Muscle of back (tissue), 13 donors: Measurements from ENCODE around the gene SAMD1. TPM values are rescaled to one million over a fixed set of nuclear protein-coding genes. Genes with fewer than 3 reads are reported as not detected.
A peak's percentile ranks its signal among the peaks of the same experiment; 100 is the strongest.

Experiments used
- DNase-seq, 3 donors: peaks; one replicate each; pipeline versions ENCODE4 v3.0.0 to v3.0.0-alpha.2; 2013
- long read RNA-seq, 9 donors: transcript quantifications; one replicate each; lab custom pipeline, GENCODE V29; 2026
- polyA plus RNA-seq, 10 donors: library from polyadenylated mRNA; unstranded; fragments of 120-200 nt; gene quantifications; one replicate each; pipeline ENCODE4 v1.2.1, GENCODE V29; 2013; ENCODE audit not compliant: insufficient read length in 10 of 10

SAMD1 gene
- 10 to 100 TPM; 33.6 to 54.3 (median 38.9) TPM for polyA plus RNA-seq
- long read RNA-seq, donor 1, transcript SAMD1-202 (5 exons, 2,164 nt): major isoform, 14 of 14 reads
- long read RNA-seq, donor 1, partial matches to known transcripts: 0 of 14 reads
- long read RNA-seq, donor 1, other reads (novel, unspliced or antisense): 0 of 14 reads
- long read RNA-seq, donor 2, transcript SAMD1-202 (5 exons, 2,164 nt): major isoform, 11 of 11 reads
- long read RNA-seq, donor 2, partial matches to known transcripts: 0 of 11 reads
- long read RNA-seq, donor 2, other reads (novel, unspliced or antisense): 0 of 11 reads
- long read RNA-seq, donor 3: 0 reads
- long read RNA-seq, donor 4, transcript SAMD1-202 (5 exons, 2,164 nt): major isoform, 17 of 17 reads
- long read RNA-seq, donor 4, partial matches to known transcripts: 0 of 17 reads
- long read RNA-seq, donor 4, other reads (novel, unspliced or antisense): 0 of 17 reads
- long read RNA-seq, donor 5, partial matches to known transcripts: 16 of 20 reads
- long read RNA-seq, donor 5, other reads (novel, unspliced or antisense): 0 of 20 reads
- long read RNA-seq, donor 6, transcript SAMD1-202 (5 exons, 2,164 nt): major isoform, 12 of 13 reads
- long read RNA-seq, donor 6, partial matches to known transcripts: 0 of 13 reads
- long read RNA-seq, donor 6, other reads (novel, unspliced or antisense): 0 of 13 reads
- long read RNA-seq, donor 7, transcript SAMD1-202 (5 exons, 2,164 nt): major isoform, 9 of 9 reads
- long read RNA-seq, donor 7, partial matches to known transcripts: 0 of 9 reads
- long read RNA-seq, donor 7, other reads (novel, unspliced or antisense): 0 of 9 reads
- long read RNA-seq, donor 8, transcript SAMD1-202 (5 exons, 2,164 nt): major isoform, 9 of 9 reads
- long read RNA-seq, donor 8, partial matches to known transcripts: 0 of 9 reads
- long read RNA-seq, donor 8, other reads (novel, unspliced or antisense): 0 of 9 reads
- long read RNA-seq, donor 9, partial matches to known transcripts: 0 of 2 reads
- long read RNA-seq, donor 9, other reads (novel, unspliced or antisense): 0 of 2 reads

DNA sequence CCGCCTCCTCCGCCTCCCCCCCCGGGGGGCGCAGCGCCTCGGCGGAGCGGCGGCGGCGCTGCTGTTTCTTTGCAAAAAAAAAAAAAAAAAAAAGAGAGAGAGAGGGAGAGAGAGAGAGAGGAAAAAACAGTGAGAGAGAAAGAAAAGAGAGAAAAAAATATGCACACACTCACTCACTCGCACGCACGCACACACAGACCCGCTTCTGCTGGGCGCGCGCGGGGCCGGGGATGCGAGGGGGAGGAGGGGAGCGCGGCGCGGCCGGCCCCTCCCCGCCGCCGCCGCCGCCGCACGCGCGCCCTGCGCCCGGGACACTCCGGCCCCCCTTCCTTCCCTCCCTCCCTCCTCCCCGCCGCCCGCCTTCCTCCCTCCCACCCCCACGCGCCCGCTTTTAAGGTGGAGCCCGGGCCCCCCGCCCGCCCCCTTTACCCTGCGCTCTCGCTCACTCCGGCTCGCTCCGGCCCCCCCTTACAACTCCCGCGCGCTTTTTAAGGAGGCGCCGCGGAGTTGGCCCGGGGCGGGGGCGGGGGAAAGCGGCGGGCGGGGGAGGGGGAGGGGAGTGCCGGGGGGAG, at the start of gene SAMD1:
Gene SAMD1 (minus strand): TSS at position 243 of the 572 bp plus-strand sequence.
- peak; percentile 94 to 95 (median 95) for DNase-seq

GRCh38 chr19:14139944-14140343, 49.4 kb upstream of the SAMD1 start:
- peak in 2 of 3 donors; percentile 45 to 46 for DNase-seq

DNA sequence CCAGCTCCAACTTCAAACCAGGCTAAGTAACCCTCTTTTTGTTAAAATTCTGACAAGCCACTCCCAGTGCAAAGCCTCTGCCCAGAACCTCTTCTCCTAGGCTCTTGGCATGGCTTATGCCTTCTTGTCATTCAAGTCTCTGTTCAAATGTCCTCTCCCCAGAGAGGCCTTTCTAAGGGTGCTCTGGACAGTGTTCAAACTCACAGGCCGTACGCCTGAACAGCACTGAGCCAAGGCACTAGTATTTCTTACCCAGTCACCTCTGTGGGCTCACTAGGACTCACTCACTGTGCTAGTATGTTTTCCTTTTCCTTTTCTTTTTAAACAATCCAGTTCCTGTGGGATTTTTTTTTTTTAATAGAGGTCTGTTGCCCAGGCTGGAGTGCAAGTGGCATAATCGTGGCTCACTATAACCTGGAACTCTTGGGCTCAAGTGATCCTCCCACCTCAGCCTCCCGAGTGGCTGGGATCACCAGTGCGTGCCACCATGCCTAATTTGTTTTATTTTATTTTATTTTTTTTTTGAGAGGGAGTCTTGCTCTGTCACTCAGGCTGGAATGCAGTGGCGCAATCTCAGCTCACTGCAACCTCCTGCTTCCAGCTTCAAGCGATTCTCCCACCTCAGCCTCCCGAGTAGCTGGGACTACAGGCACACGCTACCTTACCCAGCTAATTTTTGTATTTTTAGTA, 48.2 kb upstream of the SAMD1 start:
- no peak for DNase-seq

DNA sequence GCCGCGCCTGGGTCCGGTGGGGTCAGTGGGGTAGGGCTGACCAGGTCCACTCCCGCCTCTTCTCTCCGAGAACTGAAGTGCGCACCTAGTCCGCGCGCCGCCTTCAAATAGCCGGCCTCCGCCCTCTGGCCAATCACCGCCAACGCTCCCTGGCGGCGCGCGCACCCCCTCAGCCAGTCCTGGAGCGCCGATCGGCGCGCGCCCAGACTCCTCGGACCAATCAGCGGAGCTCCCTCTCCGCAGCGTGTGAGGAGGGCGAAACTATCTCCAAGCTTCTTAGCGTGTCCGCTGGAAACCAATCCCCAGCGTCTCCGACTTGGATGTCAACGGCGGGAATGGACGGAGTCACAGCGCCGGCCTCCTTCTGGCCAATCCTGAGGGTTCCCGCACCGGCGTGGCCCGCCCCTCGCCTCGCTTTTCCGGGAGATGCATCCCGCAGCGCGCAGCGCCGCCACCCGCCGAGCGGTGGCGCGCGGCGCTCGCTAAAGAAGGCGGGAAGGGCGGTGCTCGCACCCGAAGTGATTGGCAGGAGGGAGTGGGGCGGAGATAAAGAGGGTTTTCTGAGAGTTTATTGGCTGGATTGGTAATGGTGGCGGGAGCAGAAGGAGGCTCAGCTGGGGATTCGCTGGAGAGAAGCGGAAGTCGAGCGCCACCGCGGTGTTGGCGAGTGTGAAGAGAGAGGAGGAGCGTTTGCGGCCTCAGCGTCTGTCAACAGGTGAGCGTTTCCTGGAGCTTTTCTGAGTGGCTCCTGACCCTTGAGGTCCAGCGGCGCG, 46.1 kb upstream of the SAMD1 start, which contains the start of gene ASF1B:
Gene ASF1B (minus strand): TSS at position 81 of the 773 bp plus-strand sequence. CDS start 133 bp downstream, outside the sequence.
- DNase-seq: peak; percentile 100

DNA sequence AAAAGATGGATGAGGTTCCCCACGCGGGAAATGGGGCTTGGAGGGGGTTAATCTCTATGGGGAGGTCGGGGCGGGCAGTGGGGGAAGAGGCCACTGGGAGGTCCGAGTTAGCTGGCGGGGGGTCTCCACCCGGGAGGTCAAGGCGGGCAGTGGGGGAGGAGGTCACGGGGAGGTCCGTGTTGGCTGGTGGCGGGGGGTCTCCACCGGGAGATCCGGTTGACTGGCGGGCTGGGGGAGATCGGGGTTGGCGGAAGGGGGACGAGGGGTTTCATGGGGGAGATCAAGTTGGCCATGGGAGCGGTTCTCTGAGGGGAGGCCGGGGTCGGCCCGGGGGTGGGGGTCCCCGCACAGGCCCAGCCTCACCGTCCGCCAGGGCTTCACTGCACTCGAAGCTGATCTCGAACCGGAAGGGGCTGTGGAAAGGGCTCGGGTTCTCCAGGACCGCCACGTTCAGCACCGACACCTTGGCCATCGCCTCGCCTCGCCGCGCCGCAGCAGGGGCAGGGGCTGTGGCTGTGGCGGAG, 45.5 kb upstream of the SAMD1 start:
- no peak for DNase-seq

DNA sequence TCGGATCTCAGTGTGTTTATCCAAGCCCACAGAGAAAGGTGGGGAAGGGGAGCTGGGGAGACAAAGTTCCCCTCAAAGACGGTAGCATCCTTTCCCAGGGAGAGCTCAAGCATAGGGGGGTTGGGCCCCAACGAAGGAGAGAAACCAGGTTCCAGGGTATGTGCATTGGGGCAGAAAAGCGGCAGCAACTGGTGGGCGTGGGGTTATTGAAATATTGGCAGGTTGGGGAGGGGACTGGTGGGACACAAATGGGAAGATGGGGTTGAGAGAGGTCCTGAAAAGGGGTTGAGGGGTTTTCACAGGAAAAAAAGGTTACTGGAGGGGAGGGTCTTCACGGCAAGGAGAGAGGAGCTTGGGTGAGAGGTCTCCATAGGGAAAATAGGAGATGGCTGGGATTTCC, 44.8 kb upstream of the SAMD1 start:
- DNase-seq: no peak

GRCh38 chr19:14127929-14128509, 37.5 kb upstream of the SAMD1 start:
- DNase-seq: peak in 1 of 3 donors; percentile 30

GRCh38 chr19:14127176-14127575, 36.6 kb upstream of the SAMD1 start:
- no peak for DNase-seq

- DNase-seq: no peak
Measured at GRCh38 chr19:14122924-14123323, 32.4 kb upstream of the SAMD1 start.

- no peak for DNase-seq
Measured at GRCh38 chr19:14120497-14120780, 29.9 kb upstream of the SAMD1 start.

DNA sequence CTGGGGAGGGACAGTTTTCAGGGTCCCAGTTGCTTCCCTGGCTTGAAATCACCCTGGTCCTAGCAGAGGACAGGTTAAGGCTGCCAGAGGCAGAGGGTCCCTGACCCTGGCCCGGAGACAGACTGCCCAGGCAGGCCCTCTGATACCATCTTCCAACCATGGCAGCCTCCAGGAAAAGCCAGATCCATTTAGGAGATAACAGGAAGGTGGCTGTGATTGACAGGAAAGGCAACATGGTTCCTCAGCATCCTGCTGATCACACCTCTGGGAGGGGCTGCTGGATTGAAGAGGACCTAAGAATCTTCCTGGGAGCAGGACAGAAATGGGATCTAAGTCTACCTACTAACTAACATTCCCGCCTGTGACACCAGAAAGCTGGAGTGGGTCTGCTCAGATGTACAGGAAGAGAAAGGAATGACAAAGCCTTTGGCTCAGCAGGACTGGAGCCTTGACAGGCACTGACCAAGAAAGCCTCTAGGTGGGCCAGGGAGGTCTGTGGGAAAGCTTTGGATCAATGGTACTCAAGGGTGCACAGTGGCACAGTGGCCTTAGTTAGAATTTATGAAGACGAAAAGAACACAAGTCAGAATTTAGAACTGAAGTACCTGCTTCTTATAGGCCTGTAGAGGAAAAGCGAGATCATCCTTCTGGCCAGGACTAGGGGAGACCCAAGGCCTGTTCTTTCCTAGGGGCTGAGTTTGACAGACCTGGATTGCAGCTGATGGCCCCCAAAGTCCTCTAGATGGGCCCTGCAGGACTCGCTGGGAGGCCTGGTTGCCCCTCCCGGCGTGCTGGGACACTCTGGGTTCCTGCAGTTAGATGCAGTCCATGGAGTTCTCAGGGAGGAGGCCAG, 29.3 kb upstream of the SAMD1 start:
- no peak for DNase-seq

DNA sequence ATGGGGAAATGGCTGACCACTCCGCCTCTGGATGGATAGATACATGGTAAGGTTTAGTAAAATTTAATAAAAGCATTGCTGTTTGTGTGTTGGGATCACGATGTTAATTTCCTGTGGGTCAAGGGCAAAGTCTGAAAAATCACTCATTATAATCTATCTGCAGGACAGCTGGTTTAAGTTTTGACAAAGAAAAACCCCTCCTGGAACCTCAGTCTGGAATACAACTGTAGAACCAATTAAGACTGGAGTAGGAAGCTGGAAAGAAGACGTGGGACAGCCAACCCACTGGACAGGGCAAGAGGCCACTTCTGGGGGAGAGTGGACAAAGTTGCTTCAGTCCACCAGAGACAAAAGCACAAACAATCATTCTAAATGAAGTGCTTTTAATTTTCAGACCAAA, 28.6 kb upstream of the SAMD1 start:
- DNase-seq: peak in 1 of 3 donors; percentile 46

GRCh38 chr19:14118165-14119051, 27.9 kb upstream of the SAMD1 start:
- peak; percentile 49 to 87 (median 67) for DNase-seq

GRCh38 chr19:14117668-14118164, 27.2 kb upstream of the SAMD1 start, which contains the start of gene PRKACA:
Gene PRKACA, minus strand, starts transcription at chr19:14117762. Its CDS starts 215 bp downstream, at chr19:14117547.
- peak; percentile 99 to 100 (median 99) for DNase-seq

DNA sequence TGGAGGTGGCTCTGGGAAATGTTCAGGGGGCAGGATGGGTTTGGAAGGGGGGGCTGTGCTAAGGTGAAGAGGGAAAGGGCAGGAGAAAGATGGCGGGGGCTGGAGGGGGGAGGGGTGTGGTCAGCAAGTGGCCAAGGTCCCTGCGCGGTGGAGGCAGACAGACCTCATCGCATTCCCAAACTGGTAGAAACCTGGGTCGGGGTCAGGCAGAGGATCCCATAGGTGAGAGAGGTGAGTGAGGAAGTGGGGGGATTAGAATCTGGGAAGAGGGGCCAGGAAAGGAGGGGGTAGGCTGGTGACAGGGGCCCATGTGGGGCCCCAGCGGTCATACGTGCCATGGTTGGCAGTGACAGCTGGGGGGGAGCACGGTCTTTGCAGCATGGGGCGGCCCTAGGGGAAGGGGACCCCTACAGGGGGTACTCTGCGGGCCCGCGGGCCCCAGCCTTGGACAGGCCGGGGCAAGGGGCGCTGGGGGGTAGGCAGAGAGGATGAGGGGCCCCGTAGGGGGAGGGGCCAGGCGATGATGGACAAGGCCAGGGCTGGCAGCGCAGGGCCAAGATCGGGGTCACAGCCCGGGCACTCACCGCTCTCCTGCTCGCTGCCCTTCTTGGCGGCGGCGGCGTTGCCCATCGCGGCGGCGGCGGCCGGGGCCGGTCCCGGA, 26.5 kb upstream of the SAMD1 start:
- DNase-seq: peak in 2 of 3 donors; percentile 38 to 54

- DNase-seq: no peak
Measured at GRCh38 chr19:14116525-14116917, 26.0 kb upstream of the SAMD1 start.

DNA sequence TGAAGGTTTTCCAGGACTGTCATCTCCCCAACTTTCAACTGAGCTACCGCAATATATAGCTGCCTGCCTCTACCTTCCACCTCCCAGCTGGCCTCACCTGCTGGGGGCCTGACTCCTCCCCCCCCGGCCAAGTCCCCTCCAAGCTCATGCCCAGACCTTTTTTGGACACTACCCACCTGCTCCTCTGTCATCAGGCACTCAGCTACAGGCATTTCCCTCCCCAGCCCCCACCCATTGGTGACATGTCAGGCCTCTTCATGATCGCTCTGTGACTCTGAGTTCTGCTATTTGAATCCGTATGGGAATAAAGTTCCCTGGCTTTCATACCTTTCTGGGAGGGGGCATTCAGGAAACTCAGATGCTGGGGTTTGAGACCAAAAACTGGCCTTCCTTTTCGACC, 25.2 kb upstream of the SAMD1 start:
- peak in 1 of 3 donors; percentile 38 for DNase-seq
